ENCODE measurements around the gene CERS3. TPM values are rescaled to one million over a fixed set of nuclear protein-coding genes. Genes with fewer than 3 reads are reported as not detected.

The CERS3 gene
- polyA plus RNA-seq, 1 donor, result 1.1 TPM

DNA sequence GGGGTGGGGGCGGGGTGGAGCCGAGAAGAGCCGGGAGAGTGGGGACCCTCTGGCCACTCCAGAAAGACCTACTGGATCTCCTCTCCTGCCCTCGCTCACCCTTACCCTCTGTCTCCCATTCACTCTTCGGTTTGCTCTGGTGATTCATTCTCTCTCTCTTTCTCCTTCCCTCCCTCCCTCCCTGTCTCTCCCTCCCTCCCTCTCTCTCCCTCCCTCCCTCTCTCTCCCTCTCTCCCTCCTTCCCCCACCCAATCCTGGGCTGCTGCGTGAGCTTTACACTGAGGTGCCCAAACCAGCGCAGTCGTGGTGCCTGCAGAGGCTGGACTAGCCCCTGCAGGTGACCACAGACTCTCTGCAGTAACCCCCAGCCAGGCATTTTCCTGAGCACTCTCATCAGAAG, 154.8 kb downstream of the CERS3 start:
- DNase-seq, result no peak

DNA sequence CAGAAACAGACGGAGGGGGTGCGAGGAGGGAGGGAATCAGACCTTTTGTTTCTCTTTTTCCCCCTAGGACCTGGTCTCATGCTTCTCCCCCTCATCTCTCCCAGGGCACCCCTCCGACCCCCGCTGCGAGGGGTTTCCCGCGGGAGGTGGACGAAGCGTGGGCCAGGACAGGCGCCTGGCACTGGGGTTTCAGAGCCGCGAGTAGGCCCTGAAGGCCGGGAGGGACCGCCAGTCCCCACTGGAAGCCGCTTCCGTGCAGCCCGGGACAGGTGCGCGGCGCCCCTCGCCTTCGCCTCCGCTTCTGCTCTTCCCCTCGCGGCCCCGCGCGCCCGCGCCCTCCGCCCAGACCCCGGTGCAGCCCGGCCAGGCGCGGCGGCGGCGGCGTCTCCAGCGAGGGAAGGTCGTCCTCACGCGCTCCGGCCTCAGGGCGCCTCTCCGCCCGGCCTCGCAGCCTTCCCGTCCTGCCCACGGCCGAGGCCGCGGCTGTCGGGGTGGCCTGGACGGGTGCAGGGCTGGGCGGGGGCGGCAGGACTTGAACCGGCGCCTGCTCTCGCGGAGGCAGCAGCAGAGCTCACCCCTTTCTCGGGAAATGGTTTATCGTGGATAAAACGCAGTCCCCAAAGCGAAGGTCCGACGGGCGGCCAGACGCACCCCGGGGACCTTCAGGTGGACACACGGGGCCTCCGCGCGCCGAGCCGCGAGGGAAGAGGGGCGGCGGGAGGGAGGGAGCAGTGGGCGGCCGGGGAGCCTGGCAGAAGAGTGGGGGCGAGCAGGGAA, 155.4 kb downstream of the CERS3 start:
- DNase-seq, result peak; percentile 35

DNA sequence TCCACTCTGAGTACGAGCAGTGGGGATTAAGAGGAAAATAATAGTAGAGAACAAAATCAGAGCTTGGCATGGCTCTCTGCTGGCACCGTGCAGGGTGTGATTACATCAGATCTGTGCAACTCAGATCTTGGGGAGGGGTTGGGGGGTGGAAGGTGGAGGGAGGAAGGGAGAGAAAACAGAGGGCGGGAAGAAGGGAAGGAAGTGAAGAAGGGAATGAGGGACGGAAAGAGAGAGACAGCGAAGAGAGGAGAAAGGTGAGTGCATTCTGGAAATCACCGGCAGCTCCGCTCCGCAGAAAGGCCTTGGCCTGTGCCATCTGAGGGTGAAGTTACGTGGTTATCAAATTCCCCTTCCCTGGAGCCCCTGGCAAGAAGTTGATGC, 156.0 kb downstream of the CERS3 start:
- DNase-seq, result peak; percentile 54

DNA sequence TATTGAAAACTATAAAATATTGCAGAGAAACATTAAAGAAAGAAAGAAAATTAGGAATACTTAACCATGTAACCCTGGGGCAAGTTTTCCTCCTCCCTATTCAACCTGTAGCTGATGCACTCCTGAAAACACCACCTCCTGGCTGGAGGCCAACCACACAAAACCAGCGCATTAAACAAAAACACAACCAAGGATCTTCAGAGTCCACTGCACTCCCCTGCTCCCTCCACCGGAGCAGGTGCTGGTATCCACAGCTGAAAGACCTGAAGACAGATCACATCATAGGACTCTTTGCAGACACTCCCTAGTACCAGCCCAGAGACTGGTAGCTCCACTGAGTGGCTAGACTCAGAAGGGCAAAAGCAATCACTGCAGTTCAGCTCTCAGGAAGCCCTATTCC, 173.4 kb downstream of the CERS3 start:
- DNase-seq, result no peak

DNA sequence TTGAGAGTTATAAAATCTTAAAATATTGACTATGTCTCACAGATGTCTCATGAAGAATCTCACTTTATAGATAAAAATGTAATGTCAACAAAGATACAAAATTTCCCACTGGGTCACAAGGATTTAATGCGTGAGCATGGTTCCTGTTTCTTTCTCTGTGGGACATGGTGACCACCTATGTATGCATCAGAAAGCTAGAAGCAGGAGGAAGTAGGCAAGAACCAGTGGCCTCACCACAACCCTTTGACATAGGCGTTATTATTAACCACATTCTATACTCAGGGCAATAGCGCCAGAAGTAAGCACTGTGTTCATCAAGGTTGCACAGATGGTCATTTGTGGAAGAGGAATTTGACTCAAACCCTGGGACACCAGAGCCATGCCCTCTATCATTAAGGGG, 175.3 kb downstream of the CERS3 start:
- no peak for DNase-seq

DNA sequence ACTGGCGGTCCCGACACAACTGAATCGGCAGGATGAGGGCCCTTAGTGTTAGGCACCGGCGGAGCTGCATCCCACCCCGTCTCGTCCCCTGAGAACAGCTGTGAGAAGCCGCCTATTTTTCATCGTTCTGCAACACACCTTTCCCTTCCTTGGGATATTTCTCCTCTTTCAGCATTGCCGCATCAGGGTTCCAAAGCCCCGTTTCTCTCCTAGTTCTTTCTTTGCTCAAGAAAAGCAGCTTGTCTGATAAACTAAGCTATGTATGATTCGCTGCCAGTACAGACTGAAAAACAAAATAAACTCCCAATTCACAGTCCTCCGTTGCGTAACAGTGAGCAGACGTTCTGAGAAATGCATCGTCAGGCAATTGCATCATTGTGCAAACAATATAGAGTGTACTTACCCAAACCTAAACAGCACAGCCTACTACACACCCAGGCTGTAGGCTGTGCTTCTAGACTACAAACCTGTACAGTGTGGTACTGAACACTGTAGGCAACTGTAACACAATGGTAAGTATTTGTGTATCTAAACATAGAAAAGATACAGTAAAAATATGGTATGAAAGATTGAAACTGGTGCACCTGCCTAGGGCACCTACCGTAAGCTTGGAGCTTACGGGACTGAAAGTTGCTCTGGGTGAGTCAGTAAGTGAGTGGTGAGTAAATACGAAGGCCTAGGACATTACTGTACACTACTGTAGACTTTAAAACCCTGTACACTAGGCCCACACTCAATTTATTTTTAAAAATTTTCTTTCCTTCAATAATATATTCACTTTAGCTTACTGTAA, 178.1 kb downstream of the CERS3 start:
- peak; percentile 60 for DNase-seq

Other genes with a start within 250 kb of the CERS3 start
- gene ADAMTS17, start 187.0 kb downstream of the CERS3 start, polyA plus RNA-seq (ENCODE audit: insufficient read length), result 4.4 TPM
- 13.6 TPM for gene LINS1, start 73.2 kb upstream of the CERS3 start, polyA plus RNA-seq (ENCODE audit: insufficient read length)
- gene ASB7, start 73.6 kb upstream of the CERS3 start, polyA plus RNA-seq (ENCODE audit: insufficient read length), result 8.5 TPM

Measured in hindlimb muscle (tissue), 1 donor.